ENCODE measurements around the gene AGPS. TPM values are rescaled to one million over a fixed set of nuclear protein-coding genes. Genes with fewer than 3 reads are reported as not detected.
"Not testable (repeated sequence)": the region's sequence is repeated elsewhere in the genome, so short reads cannot be mapped to it uniquely, and the experiment has no call there.

The AGPS gene
- total RNA-seq, 3 donors from 2014 or later = 28.2 to 30.6 (median 28.5) TPM

DNA sequence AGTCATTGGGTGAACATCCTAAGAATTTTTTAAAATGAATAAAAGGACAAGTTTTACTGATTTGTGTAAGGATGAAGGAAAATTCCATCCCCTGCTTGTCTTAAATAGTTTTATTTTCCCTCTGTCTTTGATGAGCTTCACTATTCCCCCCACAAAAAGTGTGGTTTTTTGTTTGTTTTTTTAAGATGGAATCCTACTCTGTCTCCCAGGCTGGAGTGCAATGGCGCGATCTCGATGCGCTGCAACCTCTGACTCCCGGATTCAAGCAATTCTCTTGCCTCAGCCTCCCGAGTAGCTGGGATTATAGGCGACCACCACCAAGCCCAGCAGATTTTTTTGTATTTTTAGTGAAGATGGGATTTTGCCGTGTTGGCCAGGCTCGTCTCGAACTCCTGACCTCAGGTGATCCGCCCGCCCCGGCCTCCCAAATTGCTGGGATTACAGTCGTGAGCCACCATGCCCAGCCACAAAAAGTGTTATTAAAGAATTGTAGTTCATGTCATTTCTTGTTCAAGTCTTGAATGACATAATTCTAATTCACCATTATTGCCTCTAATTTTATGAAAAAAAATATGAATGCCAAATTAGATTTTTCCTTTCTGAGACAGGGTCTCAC is 91.7 kb downstream of the AGPS start:
- TF ChIP-seq POLR2A (IDR thresholded peaks at IDR 0.05) (no peak), POLR2AphosphoS5 (IDR thresholded peaks at IDR 0.05) (no peak)
- TF ChIP-seq, protein P1, sequence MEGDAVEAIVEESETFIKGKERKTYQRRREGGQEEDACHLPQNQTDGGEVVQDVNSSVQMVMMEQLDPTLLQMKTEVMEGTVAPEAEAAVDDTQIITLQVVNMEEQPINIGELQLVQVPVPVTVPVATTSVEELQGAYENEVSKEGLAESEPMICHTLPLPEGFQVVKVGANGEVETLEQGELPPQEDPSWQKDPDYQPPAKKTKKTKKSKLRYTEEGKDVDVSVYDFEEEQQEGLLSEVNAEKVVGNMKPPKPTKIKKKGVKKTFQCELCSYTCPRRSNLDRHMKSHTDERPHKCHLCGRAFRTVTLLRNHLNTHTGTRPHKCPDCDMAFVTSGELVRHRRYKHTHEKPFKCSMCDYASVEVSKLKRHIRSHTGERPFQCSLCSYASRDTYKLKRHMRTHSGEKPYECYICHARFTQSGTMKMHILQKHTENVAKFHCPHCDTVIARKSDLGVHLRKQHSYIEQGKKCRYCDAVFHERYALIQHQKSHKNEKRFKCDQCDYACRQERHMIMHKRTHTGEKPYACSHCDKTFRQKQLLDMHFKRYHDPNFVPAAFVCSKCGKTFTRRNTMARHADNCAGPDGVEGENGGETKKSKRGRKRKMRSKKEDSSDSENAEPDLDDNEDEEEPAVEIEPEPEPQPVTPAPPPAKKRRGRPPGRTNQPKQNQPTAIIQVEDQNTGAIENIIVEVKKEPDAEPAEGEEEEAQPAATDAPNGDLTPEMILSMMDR (IDR thresholded peaks at IDR 0.05) = no peak
- H3K36me3 ChIP-seq = no peaks in the 10 kb centered on the region
- DNase-seq (ENCODE audit: low spot score in 2 of 2) = no peak
- no peaks in the 10 kb centered on the region for H3K9me3 ChIP-seq
- H3K4me1 ChIP-seq = no peaks in the 10 kb centered on the region
- intact Hi-C loops (cut with DNase I; ENCODE audit: low total_unique reads) = no loop called here
- H3K27ac ChIP-seq = no peak overlapping the region
- H3K4me3 ChIP-seq = no peak overlapping the region
- no peaks in the 10 kb centered on the region for H3K27me3 ChIP-seq

DNA sequence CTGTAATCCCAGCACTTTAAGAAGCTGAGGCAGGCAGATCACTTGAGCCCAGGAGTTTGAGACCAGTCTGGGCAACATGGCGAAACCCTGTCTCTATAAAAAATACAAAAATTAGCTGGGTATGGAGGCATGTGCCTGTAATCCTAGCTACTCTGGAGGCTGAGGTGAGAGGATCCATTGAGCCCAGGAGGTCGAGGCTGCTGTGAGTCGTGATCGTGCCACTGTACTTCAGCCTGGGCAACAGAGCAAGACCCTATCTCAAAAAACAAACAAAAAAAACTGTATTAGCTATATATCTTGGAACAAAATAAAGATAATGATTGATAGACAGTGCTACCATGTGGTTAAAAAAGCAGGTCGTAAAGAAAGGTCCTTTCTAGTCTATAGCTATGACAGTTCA is 93.1 kb downstream of the AGPS start:
- DNase-seq (ENCODE audit: low spot score in 2 of 2); H3K9me3 ChIP-seq; H3K36me3 ChIP-seq; H3K4me3 ChIP-seq; H3K27ac ChIP-seq; H3K4me1 ChIP-seq; H3K27me3 ChIP-seq; intact Hi-C loops (cut with DNase I; ENCODE audit: low total_unique reads): not testable (repeated sequence)

DNA sequence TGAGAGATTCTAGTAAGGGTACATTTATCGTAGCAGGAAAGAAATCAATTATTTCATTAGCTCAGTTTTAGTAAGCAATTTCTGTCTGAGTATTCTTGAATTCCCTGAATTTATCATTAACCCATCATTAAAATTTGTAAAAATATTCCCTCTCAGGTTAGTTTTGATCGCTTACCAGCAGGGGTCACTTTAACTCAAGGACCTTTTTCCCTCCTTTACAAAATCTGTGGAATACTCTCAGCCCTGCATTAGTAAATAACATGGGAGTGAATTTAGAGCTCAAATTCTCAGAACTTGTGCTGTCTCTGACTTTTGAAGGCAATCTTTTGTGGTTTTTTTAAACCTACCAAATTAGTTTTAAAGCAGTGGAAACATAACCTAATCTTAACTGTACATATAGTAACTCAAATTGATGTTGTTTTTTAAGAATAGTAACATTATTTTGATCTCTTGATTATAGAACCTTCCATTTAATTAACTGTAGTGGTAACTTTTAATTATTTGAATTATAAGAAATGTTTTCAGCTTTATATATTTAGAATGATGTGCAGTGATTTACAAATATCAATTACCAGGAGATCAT is 97.2 kb downstream of the AGPS start:
- intact Hi-C loops (cut with DNase I; ENCODE audit: low total_unique reads) = no loop called here
- no peak overlapping the region for H3K4me3 ChIP-seq
- no peaks in the 10 kb centered on the region for H3K4me1 ChIP-seq
- H3K9me3 ChIP-seq = no peaks in the 10 kb centered on the region
- H3K27me3 ChIP-seq = no peaks in the 10 kb centered on the region
- H3K36me3 ChIP-seq = no peaks in the 10 kb centered on the region
- no peak overlapping the region for H3K27ac ChIP-seq
- TF ChIP-seq, protein P1 (IDR thresholded peaks at IDR 0.05) = peak in 2 of 3 donors; percentile 52 to 61
- TF ChIP-seq POLR2A (IDR thresholded peaks at IDR 0.05) = no peak
- DNase-seq (ENCODE audit: low spot score in 2 of 2) = no peak

DNA sequence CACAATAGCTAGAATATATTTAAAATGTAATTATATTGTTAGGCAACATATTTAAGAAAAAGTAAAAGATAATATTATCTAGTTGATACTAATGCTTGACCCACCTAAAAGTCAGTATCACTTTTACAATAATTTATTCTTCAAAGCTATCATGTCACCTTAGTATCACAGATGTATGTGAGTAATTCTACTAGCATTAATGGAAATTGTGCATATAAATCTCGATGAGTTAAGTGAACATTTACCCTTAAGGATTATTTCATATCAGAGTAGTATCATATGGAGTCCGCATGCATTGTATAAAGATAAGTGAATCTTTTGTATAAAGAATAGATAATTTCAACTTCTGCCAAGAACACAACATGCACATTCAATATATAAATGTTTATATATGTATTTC is 103.4 kb downstream of the AGPS start:
- intact Hi-C loops (cut with DNase I; ENCODE audit: low total_unique reads) = no loop called here
- no peak for TF ChIP-seq POLR2A (IDR thresholded peaks at IDR 0.05)
- no peak for TF ChIP-seq POLR2AphosphoS5 (IDR thresholded peaks at IDR 0.05)
- TF ChIP-seq, protein P1 (IDR thresholded peaks at IDR 0.05) = no peak

DNA sequence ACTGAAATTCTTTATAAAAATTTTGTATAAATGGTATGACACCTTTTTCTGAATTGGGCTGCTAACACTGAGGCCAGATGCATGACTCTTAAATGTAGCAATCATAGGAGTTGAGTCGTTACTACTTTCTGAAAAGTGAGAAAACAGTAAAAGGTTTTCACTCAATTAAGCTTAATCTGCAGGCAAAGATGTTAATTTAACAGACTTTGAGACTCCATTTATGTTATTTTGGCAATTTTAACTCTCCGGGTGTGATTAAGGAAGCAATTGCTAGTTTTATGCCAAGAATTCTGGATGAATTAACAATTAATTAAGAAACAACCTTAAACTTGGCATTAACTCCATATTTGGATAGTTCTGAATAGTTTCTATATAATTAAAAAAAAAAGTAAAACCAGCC is 104.3 kb downstream of the AGPS start:
- no peak for DNase-seq (ENCODE audit: low spot score in 2 of 2)
- no peak overlapping the region for H3K4me3 ChIP-seq
- no peaks in the 10 kb centered on the region for H3K4me1 ChIP-seq
- intact Hi-C loops (cut with DNase I; ENCODE audit: low total_unique reads) = no loop called here
- no peak for TF ChIP-seq POLR2AphosphoS5 (IDR thresholded peaks at IDR 0.05)
- TF ChIP-seq, protein P1 (IDR thresholded peaks at IDR 0.05) = no peak
- no peak for TF ChIP-seq POLR2A (IDR thresholded peaks at IDR 0.05)
- no peak overlapping the region for H3K27ac ChIP-seq
- H3K36me3 ChIP-seq = no peaks in the 10 kb centered on the region
- H3K27me3 ChIP-seq = no peaks in the 10 kb centered on the region
- H3K9me3 ChIP-seq = no peaks in the 10 kb centered on the region

More for the DNA sequence above, 103.4 kb downstream of the AGPS start:
- no peaks in the 10 kb centered on the region for H3K27me3 ChIP-seq
- no peaks in the 10 kb centered on the region for H3K36me3 ChIP-seq
- no peak for DNase-seq (ENCODE audit: low spot score in 2 of 2)
- H3K9me3 ChIP-seq = no peaks in the 10 kb centered on the region
- H3K27ac ChIP-seq = no peak overlapping the region
- no peak overlapping the region for H3K4me3 ChIP-seq
- no peaks in the 10 kb centered on the region for H3K4me1 ChIP-seq
